Endothelial cell of umbilical vein (primary cell): ENCODE results near the gene DMAP1. TPM values are rescaled to one million over a fixed set of nuclear protein-coding genes. Genes with fewer than 3 reads are reported as not detected.

Experiments used
- BruUV-seq: library from RNA; stranded (reverse); fragments of 400-500 nt; replicated peaks from 2 replicates; lab custom pipeline; 2021; lab: Mats Ljungman, UMichigan
- CTCF ChIA-PET: fragments of 300-600, 350-600 bp; sonication (Branson Sonifier 250); formaldehyde crosslinking; loops from one replicate; lab custom pipeline; 2021; ENCODE audit warnings: antibody characterized with exemption, inconsistent platforms; lab: Charles Lee
- POLR2A ChIA-PET: fragments of 300-600, 350-600 bp; sonication (Branson Sonifier 250); formaldehyde crosslinking; loops from one replicate; lab custom pipeline; 2021; ENCODE audit warnings: antibody characterized with exemption, inconsistent platforms; lab: Charles Lee
- DNase-seq: peaks from one replicate; pipeline ENCODE4 v3.0.0-alpha.2; 2011; ENCODE audit warnings: low read depth, low spot score
- FAIRE-seq: peaks from 2 replicates; lab custom pipeline; 2011; peaks lifted over from hg19 to GRCh38; lab: Jason Lieb, UNC
- H2AFZ ChIP-seq: 2 replicates; pipeline ENCODE4 v1.6.0; 2012; ENCODE audit warnings: low read depth, low read length, control low read depth, inconsistent platforms
- H3K27ac ChIP-seq: 2 replicates; pipeline ENCODE4 v1.5.1; 2011; ENCODE audit warnings: low read depth, mild to moderate bottlenecking, control low read depth, low read length, moderate library complexity; ENCODE audit not compliant: insufficient read depth
- H3K27me3 ChIP-seq, 2 experiments: 2 replicates each; pipeline versions ENCODE4 v1.6.0 to v1.6.1; 2011; ENCODE audit warnings: low read length in 2 of 2, mixed read lengths in 1 of 2; ENCODE audit not compliant: control insufficient read depth in 2 of 2, insufficient read depth in 2 of 2
- H3K36me3 ChIP-seq, 2 experiments: 2 replicates in 1 of 2; 3 replicates in 1 of 2; pipeline ENCODE4 v1.5.1; 2011; ENCODE audit warnings: low read length in 2 of 2, mild to moderate bottlenecking in 1 of 2, moderate library complexity in 1 of 2; ENCODE audit not compliant: control insufficient read depth in 2 of 2, insufficient read depth in 2 of 2; ENCODE audit errors: extremely low read depth in 1 of 2
- H3K4me1 ChIP-seq: 3 replicates; pipeline ENCODE4 v1.5.1; 2011; ENCODE audit warnings: mild to moderate bottlenecking, low read length; ENCODE audit not compliant: control insufficient read depth, insufficient read depth; ENCODE audit errors: extremely low read depth
- H3K4me2 ChIP-seq: 2 replicates; pipeline ENCODE4 v1.6.1; 2011; ENCODE audit warnings: low read length, control low read depth, mixed read lengths; ENCODE audit not compliant: insufficient read depth
- H3K4me3 ChIP-seq, 3 experiments: fragments of 200-600 bp in 1 of 3; sonication (generic), shearing (Covaris generic) in 1 of 3; replicated peaks in 1 of 3; 2 replicates each; pipeline ENCODE4 v1.5.1; 2011 to 2016; ENCODE audit warnings: control low read depth in 3 of 3, low read length in 3 of 3, mild to moderate bottlenecking in 2 of 3, inconsistent platforms in 1 of 3, low read depth in 1 of 3, moderate library complexity in 1 of 3; ENCODE audit not compliant: insufficient read depth in 1 of 3
- H3K79me2 ChIP-seq: 2 replicates; pipeline ENCODE4 v1.6.0; 2012; ENCODE audit warnings: low read length, inconsistent platforms; ENCODE audit not compliant: control insufficient read depth, insufficient read depth
- H3K9ac ChIP-seq: replicated peaks from 2 replicates; pipeline ENCODE3; 2011; ENCODE audit warnings: low read length, control low read depth; ENCODE audit not compliant: insufficient read depth; ENCODE audit errors: extremely low read depth
- H3K9me1 ChIP-seq: replicated peaks from 3 replicates; pipeline ENCODE4 v1.6.0; 2011; ENCODE audit warnings: mild to moderate bottlenecking, low read length; ENCODE audit not compliant: control insufficient read depth, insufficient read depth; ENCODE audit errors: extremely low read depth
- H3K9me3 ChIP-seq: replicated peaks from 2 replicates; pipeline ENCODE4 v1.5.1; 2012; ENCODE audit warnings: low read length, inconsistent platforms; ENCODE audit not compliant: control insufficient read depth, insufficient read depth
- H4K20me1 ChIP-seq: replicated peaks from 2 replicates; pipeline ENCODE3; 2011; ENCODE audit warnings: mild to moderate bottlenecking, low read length; ENCODE audit not compliant: control insufficient read depth, insufficient read depth; ENCODE audit errors: extremely low read depth
- EZH2 ChIP-seq: IDR thresholded peaks from 2 replicates; pipeline ENCODE4 v1.6.1; 2012; ENCODE audit warnings: borderline replicate concordance, low read depth, mild to moderate bottlenecking, moderate library complexity, low read length, inconsistent platforms; ENCODE audit not compliant: severe bottlenecking
- FOS ChIP-seq: IDR thresholded peaks from 2 replicates; pipeline ENCODE4 v1.6.1; 2011; ENCODE audit warnings: mild to moderate bottlenecking, low read length, moderate library complexity, borderline replicate concordance; ENCODE audit not compliant: insufficient read depth
- GATA2 ChIP-seq: IDR thresholded peaks from 2 replicates; pipeline ENCODE4 v1.7.0; 2011; ENCODE audit warnings: low read depth, mild to moderate bottlenecking, moderate library complexity, mixed read lengths, low read length; ENCODE audit not compliant: insufficient read length, insufficient read depth
- JUN ChIP-seq: IDR thresholded peaks from 2 replicates; pipeline ENCODE4 v1.6.1; 2011; ENCODE audit warnings: borderline replicate concordance, low read depth; ENCODE audit not compliant: insufficient read length, insufficient read depth
- MYC ChIP-seq: IDR thresholded peaks from one replicate; pipeline ENCODE4 v1.6.1; 2011; ENCODE audit warnings: mild to moderate bottlenecking, low read depth, low read length
- POLR2A ChIP-seq: IDR thresholded peaks from 2 replicates; pipeline ENCODE4 v1.6.1; 2012; ENCODE audit warnings: low read depth, mild to moderate bottlenecking, control low read depth, low read length
- POLR2AphosphoS5 ChIP-seq: IDR thresholded peaks from 2 replicates; pipeline ENCODE4 v1.6.1; 2012; ENCODE audit warnings: low read depth, mild to moderate bottlenecking, control low read depth, low read length, moderate library complexity; ENCODE audit not compliant: insufficient read depth
- dilution Hi-C: fragments of 300-500 bp; cut with MboI; formaldehyde crosslinking; loops from one replicate; pipeline ENCODE4 v1.15.0; 2019; ENCODE audit warnings: low sequenced_read_pairs; ENCODE audit not compliant: extremely low pct_ligation_motif_present
- intact Hi-C: fragments of 100-400 bp; cut with micrococcal nuclease; formaldehyde crosslinking; loops from one replicate; pipeline ENCODE4 v1.10.0; 2022
- polyA plus RNA-seq, 4 experiments: library from polyadenylated mRNA; depleted of rRNA in 3 of 4; stranded (reverse) in 3 of 4; unstranded in 1 of 4; fragments of >200 nt; gene quantifications; 2 replicates each; pipeline versions ENCODE4 v1.2.1 to v1.2.3, GENCODE V29; 2011 to 2012; ENCODE audit warnings: missing spikeins in 1 of 4
- total RNA-seq: library from RNA; stranded (reverse); gene quantifications from 2 replicates; pipeline ENCODE4 v1.2.3, GENCODE V29; 2021
- TF ChIP-seq, protein P1 (sequence below), 2 donors: IDR thresholded peaks; 1 replicate in 1 of 2; 2 replicates in 1 of 2; pipeline ENCODE4 v1.5.1; 2011; ENCODE audit warnings: low read length in 2 of 2, mild to moderate bottlenecking in 2 of 2, moderate library complexity in 2 of 2, control low read depth in 1 of 2, inconsistent platforms in 1 of 2, low read depth in 1 of 2; ENCODE audit not compliant: insufficient read depth in 1 of 2; ENCODE audit errors: extremely low read depth in 1 of 2
- TF ChIP-seq, protein P2 (sequence below): IDR thresholded peaks from 2 replicates; pipeline ENCODE4 v1.6.1; 2011; ENCODE audit not compliant: insufficient read depth, insufficient read length

The DMAP1 gene
- total and polyA plus RNA-seq, 2 donors (not counting 3 experiments of a cell fraction or from before 2014, with no cell fraction given): 42.9 to 63.2 TPM

DNA sequence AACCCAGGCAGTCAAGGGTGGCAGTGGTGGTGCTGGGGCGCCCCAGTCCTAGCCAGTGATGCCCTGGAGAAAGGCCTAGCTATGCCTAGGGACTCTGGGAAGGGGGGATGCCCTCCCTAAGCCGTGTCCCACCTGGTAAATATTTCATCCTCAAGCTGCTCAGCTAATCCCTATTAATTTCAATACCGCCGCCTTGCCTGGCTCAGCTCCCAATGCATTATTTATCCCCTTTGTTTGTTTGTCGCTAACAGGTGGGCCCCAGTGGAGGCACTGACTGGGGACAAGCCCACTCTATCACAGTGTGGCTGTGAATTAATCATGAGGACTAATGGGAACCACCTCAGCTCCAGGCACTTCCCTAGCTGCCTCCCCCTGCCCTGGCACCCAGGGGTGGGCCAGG, 22.5 kb downstream of the DMAP1 start:
- H3K9me1 ChIP-seq: no peaks in the 10 kb centered on the region
- no peak overlapping the region for H3K9ac ChIP-seq
- FAIRE-seq (no peak), DNase-seq (no peak)
- no peaks in the 10 kb centered on the region for H3K79me2 ChIP-seq
- H3K4me1 ChIP-seq: peaks cover 11% of the 10 kb centered on the region
- H4K20me1 ChIP-seq: no peaks in the 10 kb centered on the region
- POLR2A ChIA-PET: no interaction called here
- CTCF ChIA-PET: interaction anchor here (5.1 kb wide), 1 partner anchor 19 kb away, joined by 30 read pairs; no protein-coding TSS in a partner anchor
- H3K9me3 ChIP-seq: no peaks in the 10 kb centered on the region
- no TSS peak for BruUV-seq
- no peaks in the 10 kb centered on the region for H3K27me3 ChIP-seq
- dilution Hi-C loops: no loop called here
- H2AFZ ChIP-seq: no peak overlapping the region
- H3K36me3 ChIP-seq: no peaks in the 10 kb centered on the region
- H3K4me2 ChIP-seq: no peak overlapping the region
- H3K27ac ChIP-seq: no peak overlapping the region
- H3K4me3 ChIP-seq: no peak overlapping the region
- intact Hi-C loops: no loop called here
- TF ChIP-seq FOS (no peak), EZH2 (no peak), JUN (no peak), POLR2AphosphoS5 (no peak), POLR2A (no peak), MYC (no peak), GATA2 (no peak)
- TF ChIP-seq, protein P1, sequence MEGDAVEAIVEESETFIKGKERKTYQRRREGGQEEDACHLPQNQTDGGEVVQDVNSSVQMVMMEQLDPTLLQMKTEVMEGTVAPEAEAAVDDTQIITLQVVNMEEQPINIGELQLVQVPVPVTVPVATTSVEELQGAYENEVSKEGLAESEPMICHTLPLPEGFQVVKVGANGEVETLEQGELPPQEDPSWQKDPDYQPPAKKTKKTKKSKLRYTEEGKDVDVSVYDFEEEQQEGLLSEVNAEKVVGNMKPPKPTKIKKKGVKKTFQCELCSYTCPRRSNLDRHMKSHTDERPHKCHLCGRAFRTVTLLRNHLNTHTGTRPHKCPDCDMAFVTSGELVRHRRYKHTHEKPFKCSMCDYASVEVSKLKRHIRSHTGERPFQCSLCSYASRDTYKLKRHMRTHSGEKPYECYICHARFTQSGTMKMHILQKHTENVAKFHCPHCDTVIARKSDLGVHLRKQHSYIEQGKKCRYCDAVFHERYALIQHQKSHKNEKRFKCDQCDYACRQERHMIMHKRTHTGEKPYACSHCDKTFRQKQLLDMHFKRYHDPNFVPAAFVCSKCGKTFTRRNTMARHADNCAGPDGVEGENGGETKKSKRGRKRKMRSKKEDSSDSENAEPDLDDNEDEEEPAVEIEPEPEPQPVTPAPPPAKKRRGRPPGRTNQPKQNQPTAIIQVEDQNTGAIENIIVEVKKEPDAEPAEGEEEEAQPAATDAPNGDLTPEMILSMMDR (IDR thresholded peaks at IDR 0.05; ENCODE audit: extremely low read depth in 1 of 2, insufficient read depth in 1 of 2, low read depth in 1 of 2, low read length in 2 of 2): no peak
- TF ChIP-seq, protein P2, sequence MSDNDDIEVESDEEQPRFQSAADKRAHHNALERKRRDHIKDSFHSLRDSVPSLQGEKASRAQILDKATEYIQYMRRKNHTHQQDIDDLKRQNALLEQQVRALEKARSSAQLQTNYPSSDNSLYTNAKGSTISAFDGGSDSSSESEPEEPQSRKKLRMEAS: no peak
